Activated CD4-positive, alpha-beta T cell treated with anti-CD3 and anti-CD28 coated beads for 1 hour (primary cell): Measurements from ENCODE around the gene ARR3.
"Not testable (repeated sequence)": the region's sequence is repeated elsewhere in the genome, so short reads cannot be mapped to it uniquely, and the experiment has no call there.

Experiments
- DNase-seq: peaks from one replicate; pipeline ENCODE4 v3.0.0-alpha.2; 2020

ARR3 gene

GRCh38 chrX:70281951-70282350 lies 13.8 kb downstream of the ARR3 start, which contains the start of gene RAB41:
RAB41 (plus strand) TSS chrX:70282172; CDS start chrX:70282218, 46 bp downstream.
- DNase-seq = no peak

GRCh38 chrX:70289168-70289792 lies 21.1 kb downstream of the ARR3 start:
- no peak for DNase-seq

- peak; percentile 57 for DNase-seq
These were observed 21.9 kb downstream of the ARR3 start, which contains the start of the genes KIF4A and PDZD11 for GRCh38 chrX:70289793-70290770. KIF4A (plus strand) TSS chrX:70290104; CDS start chrX:70290459, 355 bp downstream. PDZD11 (minus strand) TSS chrX:70289927; CDS start chrX:70289341, 586 bp downstream.

GRCh38 chrX:70292788-70293187 lies 24.7 kb downstream of the ARR3 start:
- no peak for DNase-seq

- no peak for DNase-seq
These were observed 25.5 kb downstream of the ARR3 start for GRCh38 chrX:70293621-70294020.

GRCh38 chrX:70301716-70302115 lies 33.6 kb downstream of the ARR3 start:
- no peak for DNase-seq

GRCh38 chrX:70313503-70313902 lies 45.4 kb downstream of the ARR3 start:
- DNase-seq = no peak

GRCh38 chrX:70322784-70323183 lies 54.6 kb downstream of the ARR3 start:
- no peak for DNase-seq

GRCh38 chrX:70323628-70324027 lies 55.5 kb downstream of the ARR3 start:
- DNase-seq = not testable (repeated sequence)

- no peak for DNase-seq
These were observed 56.2 kb downstream of the ARR3 start for GRCh38 chrX:70324326-70324725.

- no peak for DNase-seq
These were observed 63.0 kb downstream of the ARR3 start for GRCh38 chrX:70331161-70331560.
